Liver (tissue), 9 donors: ENCODE data around the gene SLC6A17. TPM values are rescaled to one million over a fixed set of nuclear protein-coding genes. Genes with fewer than 3 reads are reported as not detected.

ENCODE experiments used
- DNase-seq: peaks from one replicate; pipeline ENCODE4 v3.0.0-alpha.2; 2017; ENCODE audit warnings: low spot score
- H3K27ac ChIP-seq, 2 donors: one replicate each; pipeline ENCODE4 v1.7.0; 2013; ENCODE audit warnings: inconsistent platforms in 2 of 2, low read length in 2 of 2, control low read depth in 1 of 2, low read depth in 1 of 2, mild to moderate bottlenecking in 1 of 2
- H3K27me3 ChIP-seq, 4 donors: one replicate each; pipeline versions ENCODE4 v1.6.1 to v1.7.0; 2013; ENCODE audit warnings: low read length in 3 of 4, inconsistent platforms in 1 of 4, mild to moderate bottlenecking in 1 of 4, moderate library complexity in 1 of 4; ENCODE audit not compliant: control insufficient read depth in 4 of 4, insufficient read depth in 4 of 4
- H3K36me3 ChIP-seq, 4 donors: one replicate each; pipeline versions ENCODE4 v1.6.1 to v1.7.0; 2013; ENCODE audit warnings: low read length in 3 of 4, mild to moderate bottlenecking in 3 of 4, low read depth in 1 of 4, moderate library complexity in 1 of 4; ENCODE audit not compliant: control insufficient read depth in 4 of 4, insufficient read depth in 3 of 4
- H3K4me1 ChIP-seq, 4 donors: one replicate each; pipeline versions ENCODE4 v1.6.1 to v1.7.0; 2013; ENCODE audit warnings: low read length in 3 of 4, mild to moderate bottlenecking in 3 of 4, moderate library complexity in 1 of 4; ENCODE audit not compliant: control insufficient read depth in 4 of 4, insufficient read depth in 4 of 4
- H3K4me3 ChIP-seq, 3 donors: one replicate each; pipeline versions ENCODE4 v1.6.1 to v1.7.0; 2013; ENCODE audit warnings: low read length in 3 of 3, control low read depth in 1 of 3, low read depth in 1 of 3, mild to moderate bottlenecking in 1 of 3
- H3K9ac ChIP-seq, 2 donors: one replicate each; pipeline ENCODE4 v1.7.0; 2013; ENCODE audit warnings: low read length in 2 of 2, mild to moderate bottlenecking in 2 of 2, moderate library complexity in 2 of 2, control low read depth in 1 of 2, low read depth in 1 of 2
- H3K9me3 ChIP-seq, 4 donors: one replicate each; pipeline versions ENCODE4 v1.6.1 to v1.7.0; 2013; ENCODE audit warnings: low read length in 3 of 4; ENCODE audit not compliant: control insufficient read depth in 4 of 4
- EGR1 ChIP-seq, 2 donors: IDR thresholded peaks; 2 replicates each; pipeline ENCODE4 v1.6.1; 2016 to 2018; ENCODE audit warnings: antibody characterized with exemption in 2 of 2, low read depth in 2 of 2
- FOXA2 ChIP-seq: IDR thresholded peaks from 2 replicates; pipeline ENCODE4 v1.6.1; 2016; ENCODE audit warnings: antibody characterized with exemption
- GABPA ChIP-seq, 2 donors: IDR thresholded peaks in 1 of 2; conservative IDR thresholded peaks in 1 of 2; 2 replicates each; pipeline ENCODE4 v1.6.1; 2016; ENCODE audit warnings: antibody characterized with exemption in 2 of 2, mild to moderate bottlenecking in 1 of 2, moderate library complexity in 1 of 2
- HNF4A ChIP-seq, 2 donors: conservative IDR thresholded peaks; 2 replicates each; pipeline ENCODE4 v1.6.1; 2016; ENCODE audit warnings: antibody characterized with exemption in 2 of 2, mild to moderate bottlenecking in 2 of 2
- HNF4G ChIP-seq: IDR thresholded peaks from 2 replicates; pipeline ENCODE4 v1.6.1; 2016; ENCODE audit warnings: antibody characterized with exemption
- JUND ChIP-seq, 2 donors: IDR thresholded peaks; 2 replicates each; pipeline ENCODE4 v1.6.1; 2016; ENCODE audit warnings: antibody characterized with exemption in 2 of 2
- NR2F2 ChIP-seq: IDR thresholded peaks from 2 replicates; pipeline ENCODE4 v1.6.1; 2016; ENCODE audit warnings: antibody characterized with exemption
- RAD21 ChIP-seq, 2 donors: IDR thresholded peaks; 2 replicates each; pipeline ENCODE4 v1.6.1; 2016; ENCODE audit warnings: antibody characterized with exemption in 2 of 2, mild to moderate bottlenecking in 2 of 2
- RXRA ChIP-seq, 2 donors: IDR thresholded peaks; 2 replicates each; pipeline ENCODE4 v1.6.1; 2017 to 2018; ENCODE audit warnings: antibody characterized with exemption in 2 of 2, mild to moderate bottlenecking in 1 of 2
- SP1 ChIP-seq: IDR thresholded peaks from 2 replicates; pipeline ENCODE4 v1.6.1; 2018; ENCODE audit warnings: antibody characterized with exemption, mild to moderate bottlenecking
- TAF1 ChIP-seq: conservative IDR thresholded peaks from 2 replicates; pipeline ENCODE4 v1.6.1; 2016; ENCODE audit warnings: antibody characterized with exemption, mild to moderate bottlenecking
- YY1 ChIP-seq: IDR thresholded peaks from 2 replicates; pipeline ENCODE4 v1.6.1; 2016; ENCODE audit warnings: antibody characterized with exemption, mild to moderate bottlenecking
- WGBS: extraction: QIAGEN DNeasy Blood & Tissue Kit; methylation state at CpG from one replicate; pipeline ENCODE4 v1.1.7; 2013; 5-methylcytosine and 5-hydroxymethylcytosine counted together
- polyA plus RNA-seq, 2 donors: library from polyadenylated mRNA; stranded (reverse) in 1 of 2; unstranded in 1 of 2; fragments of 200-250 nt in 1 of 2; fragments of >200 nt in 1 of 2; fragmentation: Nextera tagmentation in 1 of 2; extraction: Ambion mirVana in 1 of 2; gene quantifications; one replicate each; pipeline versions ENCODE4 v1.2.1 to v1.2.3, GENCODE V29; 2013 to 2015
- total RNA-seq, 2 donors: library from RNA; depleted of rRNA; stranded (reverse); fragments of >200 nt; gene quantifications; one replicate each; pipeline ENCODE4 v1.2.3, GENCODE V29; 2014
- TF ChIP-seq, protein P1 (sequence below): IDR thresholded peaks from 2 replicates; pipeline ENCODE4 v1.6.1; 2016; ENCODE audit warnings: antibody characterized with exemption
- TF ChIP-seq, protein P2 (sequence below): IDR thresholded peaks from 2 replicates; pipeline ENCODE4 v1.6.1; 2016; ENCODE audit warnings: antibody characterized with exemption
- TF ChIP-seq, protein P3 (sequence below): IDR thresholded peaks from 2 replicates; pipeline ENCODE4 v1.6.1; 2016; ENCODE audit warnings: antibody characterized with exemption
- TF ChIP-seq, protein P4 (sequence below): fragments of 150-350 bp; IDR thresholded peaks from 2 replicates; pipeline ENCODE4 v1.5.1; 2017; ENCODE audit warnings: improper control_type of control experiment, low read depth, low read length; ENCODE audit not compliant: missing input control
- TF ChIP-seq, protein P5 (sequence below): IDR thresholded peaks from 2 replicates; pipeline ENCODE4 v1.6.1; 2016; ENCODE audit warnings: antibody characterized with exemption, mild to moderate bottlenecking
- donor health status: healthy.
- donor health status: healthy.
- donor health status: healthy.
- donor health status: healthy.
- donor health status: healthy.

SLC6A17 gene
- total RNA-seq (not detected), polyA plus RNA-seq (not detected)

DNA sequence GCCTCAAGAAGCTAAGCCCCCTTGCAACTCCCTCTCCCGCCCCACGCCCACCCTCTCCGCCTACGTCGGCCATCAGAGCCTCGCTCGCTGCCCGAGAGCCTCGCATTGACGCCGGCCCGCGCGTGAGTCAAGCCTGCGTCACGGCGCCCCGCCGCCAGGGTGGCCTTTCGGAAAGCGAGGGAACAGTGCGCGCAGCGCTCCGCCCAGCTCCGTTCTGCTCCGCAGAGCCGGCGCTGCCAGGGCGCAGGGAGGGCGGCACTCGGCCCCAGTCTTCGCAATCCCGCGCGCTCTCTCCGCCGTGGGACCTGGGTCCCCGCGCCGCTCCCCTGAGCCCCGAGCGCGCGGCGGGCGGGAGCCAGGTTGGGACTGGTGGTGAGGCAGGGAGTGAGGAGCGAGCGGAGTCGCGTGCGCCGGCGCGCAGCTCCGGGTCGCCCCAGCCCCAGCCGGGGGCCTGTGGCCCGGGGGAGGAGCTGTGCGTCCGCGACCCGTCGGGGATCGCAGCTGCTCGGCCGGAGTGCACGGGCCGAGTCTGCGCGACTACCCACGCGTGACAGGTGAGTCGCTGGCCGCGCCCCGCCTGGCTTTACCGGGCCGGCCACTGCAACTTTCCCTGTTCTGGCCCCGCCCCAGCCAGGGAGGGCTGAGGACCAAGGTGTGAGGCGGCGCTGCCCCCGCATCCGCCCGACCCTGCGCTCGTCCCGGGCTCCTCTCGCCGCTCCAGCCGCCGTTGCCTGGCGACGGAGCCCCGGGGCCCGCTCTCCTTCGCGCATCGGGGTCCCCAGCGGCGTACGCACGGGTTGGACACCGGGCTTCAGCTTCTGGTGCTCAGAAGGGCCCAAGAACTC is at the start of gene SLC6A17:
Gene SLC6A17, plus strand, starts transcription at position 165 of the 845 bp plus-strand sequence. CDS start 16,436 bp downstream, outside the sequence.
- Histone ChIP-seq H3K4me1 (peaks cover 0 to 5% (median 3%) of the 10 kb centered on the region in 4 donors), H3K27ac (no peak within 1 kb of the TSS), H3K9ac (no peak within 1 kb of the TSS), H3K9me3 (peaks cover 0 to 3% (median 0%) of the 10 kb centered on the region in 4 donors), H3K36me3 (no peaks in the 10 kb centered on the region), H3K27me3 (peaks cover 9 to 15% (median 10%) of the 10 kb centered on the region in 4 donors), H3K4me3 (no peak within 1 kb of the TSS)
- WGBS, result 2% methylated on average over 104 of the region's 104 CpGs
- TF ChIP-seq HNF4G, result no peak
- TF ChIP-seq RXRA (IDR thresholded peaks at IDR 0.05), result no peak
- TF ChIP-seq, protein P1, sequence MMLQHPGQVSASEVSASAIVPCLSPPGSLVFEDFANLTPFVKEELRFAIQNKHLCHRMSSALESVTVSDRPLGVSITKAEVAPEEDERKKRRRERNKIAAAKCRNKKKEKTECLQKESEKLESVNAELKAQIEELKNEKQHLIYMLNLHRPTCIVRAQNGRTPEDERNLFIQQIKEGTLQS, result no peak
- TF ChIP-seq EGR1 (IDR thresholded peaks at IDR 0.05; ENCODE audit: low read depth in 2 of 2), result no peak
- no peak for TF ChIP-seq GABPA (IDR thresholded peaks at IDR 0.05 in 1 of 2, conservative IDR thresholded peaks at IDR 0.05 in 1 of 2)
- TF ChIP-seq, protein P2, sequence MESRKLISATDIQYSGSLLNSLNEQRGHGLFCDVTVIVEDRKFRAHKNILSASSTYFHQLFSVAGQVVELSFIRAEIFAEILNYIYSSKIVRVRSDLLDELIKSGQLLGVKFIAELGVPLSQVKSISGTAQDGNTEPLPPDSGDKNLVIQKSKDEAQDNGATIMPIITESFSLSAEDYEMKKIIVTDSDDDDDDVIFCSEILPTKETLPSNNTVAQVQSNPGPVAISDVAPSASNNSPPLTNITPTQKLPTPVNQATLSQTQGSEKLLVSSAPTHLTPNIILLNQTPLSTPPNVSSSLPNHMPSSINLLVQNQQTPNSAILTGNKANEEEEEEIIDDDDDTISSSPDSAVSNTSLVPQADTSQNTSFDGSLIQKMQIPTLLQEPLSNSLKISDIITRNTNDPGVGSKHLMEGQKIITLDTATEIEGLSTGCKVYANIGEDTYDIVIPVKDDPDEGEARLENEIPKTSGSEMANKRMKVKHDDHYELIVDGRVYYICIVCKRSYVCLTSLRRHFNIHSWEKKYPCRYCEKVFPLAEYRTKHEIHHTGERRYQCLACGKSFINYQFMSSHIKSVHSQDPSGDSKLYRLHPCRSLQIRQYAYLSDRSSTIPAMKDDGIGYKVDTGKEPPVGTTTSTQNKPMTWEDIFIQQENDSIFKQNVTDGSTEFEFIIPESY, result no peak
- TF ChIP-seq, protein P3, sequence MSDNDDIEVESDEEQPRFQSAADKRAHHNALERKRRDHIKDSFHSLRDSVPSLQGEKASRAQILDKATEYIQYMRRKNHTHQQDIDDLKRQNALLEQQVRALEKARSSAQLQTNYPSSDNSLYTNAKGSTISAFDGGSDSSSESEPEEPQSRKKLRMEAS, result no peak
- no peak for TF ChIP-seq RAD21 (IDR thresholded peaks at IDR 0.05)
- TF ChIP-seq, protein P4, sequence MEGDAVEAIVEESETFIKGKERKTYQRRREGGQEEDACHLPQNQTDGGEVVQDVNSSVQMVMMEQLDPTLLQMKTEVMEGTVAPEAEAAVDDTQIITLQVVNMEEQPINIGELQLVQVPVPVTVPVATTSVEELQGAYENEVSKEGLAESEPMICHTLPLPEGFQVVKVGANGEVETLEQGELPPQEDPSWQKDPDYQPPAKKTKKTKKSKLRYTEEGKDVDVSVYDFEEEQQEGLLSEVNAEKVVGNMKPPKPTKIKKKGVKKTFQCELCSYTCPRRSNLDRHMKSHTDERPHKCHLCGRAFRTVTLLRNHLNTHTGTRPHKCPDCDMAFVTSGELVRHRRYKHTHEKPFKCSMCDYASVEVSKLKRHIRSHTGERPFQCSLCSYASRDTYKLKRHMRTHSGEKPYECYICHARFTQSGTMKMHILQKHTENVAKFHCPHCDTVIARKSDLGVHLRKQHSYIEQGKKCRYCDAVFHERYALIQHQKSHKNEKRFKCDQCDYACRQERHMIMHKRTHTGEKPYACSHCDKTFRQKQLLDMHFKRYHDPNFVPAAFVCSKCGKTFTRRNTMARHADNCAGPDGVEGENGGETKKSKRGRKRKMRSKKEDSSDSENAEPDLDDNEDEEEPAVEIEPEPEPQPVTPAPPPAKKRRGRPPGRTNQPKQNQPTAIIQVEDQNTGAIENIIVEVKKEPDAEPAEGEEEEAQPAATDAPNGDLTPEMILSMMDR, result no peak
- no peak for DNase-seq

DNA sequence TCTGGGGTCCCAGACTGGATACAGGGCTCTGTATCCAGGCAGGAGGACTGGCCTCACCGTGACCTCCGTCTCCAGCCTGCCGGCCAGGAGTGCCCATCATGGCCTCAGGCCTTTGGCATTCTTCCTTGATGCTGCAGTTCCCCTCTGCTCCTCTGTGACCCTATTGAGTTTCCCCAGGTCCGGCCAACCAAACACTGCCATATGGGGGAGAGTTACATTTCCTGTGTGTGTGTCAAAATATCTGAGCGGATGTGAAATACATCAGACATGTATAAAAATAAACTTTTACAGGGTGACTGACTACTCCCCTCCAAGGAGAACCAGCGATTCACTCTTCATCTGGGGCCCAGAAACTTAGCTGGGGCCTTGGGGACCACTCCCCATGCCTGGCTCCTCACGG is 48.2 kb upstream of the SLC6A17 start:
- 77% methylated on average over 7 of the region's 7 CpGs for WGBS
- H3K9ac ChIP-seq, result no peak overlapping the region
- DNase-seq, result no peak

More for the DNA sequence above, 48.2 kb upstream of the SLC6A17 start:
- Histone ChIP-seq H3K4me3 (no peak overlapping the region), H3K27me3 (no peaks in the 10 kb centered on the region), H3K27ac (no peak overlapping the region), H3K36me3 (no peaks in the 10 kb centered on the region), H3K4me1 (no peaks in the 10 kb centered on the region), H3K9me3 (no peaks in the 10 kb centered on the region)
- TF ChIP-seq TAF1, result no peak
- TF ChIP-seq, protein P1, result no peak
- no peak for TF ChIP-seq JUND (IDR thresholded peaks at IDR 0.05)
- TF ChIP-seq NR2F2, result no peak
- TF ChIP-seq, protein P2, result no peak
- no peak for TF ChIP-seq RAD21 (IDR thresholded peaks at IDR 0.05)
- TF ChIP-seq RXRA (IDR thresholded peaks at IDR 0.05), result no peak
- TF ChIP-seq GABPA (IDR thresholded peaks at IDR 0.05 in 1 of 2, conservative IDR thresholded peaks at IDR 0.05 in 1 of 2), result no peak
- no peak for TF ChIP-seq FOXA2
- TF ChIP-seq EGR1 (IDR thresholded peaks at IDR 0.05; ENCODE audit: low read depth in 2 of 2), result no peak
- no peak for TF ChIP-seq YY1
- no peak for TF ChIP-seq HNF4G
- no peak for TF ChIP-seq SP1
- TF ChIP-seq HNF4A (conservative IDR thresholded peaks at IDR 0.05), result no peak
- TF ChIP-seq, protein P5, sequence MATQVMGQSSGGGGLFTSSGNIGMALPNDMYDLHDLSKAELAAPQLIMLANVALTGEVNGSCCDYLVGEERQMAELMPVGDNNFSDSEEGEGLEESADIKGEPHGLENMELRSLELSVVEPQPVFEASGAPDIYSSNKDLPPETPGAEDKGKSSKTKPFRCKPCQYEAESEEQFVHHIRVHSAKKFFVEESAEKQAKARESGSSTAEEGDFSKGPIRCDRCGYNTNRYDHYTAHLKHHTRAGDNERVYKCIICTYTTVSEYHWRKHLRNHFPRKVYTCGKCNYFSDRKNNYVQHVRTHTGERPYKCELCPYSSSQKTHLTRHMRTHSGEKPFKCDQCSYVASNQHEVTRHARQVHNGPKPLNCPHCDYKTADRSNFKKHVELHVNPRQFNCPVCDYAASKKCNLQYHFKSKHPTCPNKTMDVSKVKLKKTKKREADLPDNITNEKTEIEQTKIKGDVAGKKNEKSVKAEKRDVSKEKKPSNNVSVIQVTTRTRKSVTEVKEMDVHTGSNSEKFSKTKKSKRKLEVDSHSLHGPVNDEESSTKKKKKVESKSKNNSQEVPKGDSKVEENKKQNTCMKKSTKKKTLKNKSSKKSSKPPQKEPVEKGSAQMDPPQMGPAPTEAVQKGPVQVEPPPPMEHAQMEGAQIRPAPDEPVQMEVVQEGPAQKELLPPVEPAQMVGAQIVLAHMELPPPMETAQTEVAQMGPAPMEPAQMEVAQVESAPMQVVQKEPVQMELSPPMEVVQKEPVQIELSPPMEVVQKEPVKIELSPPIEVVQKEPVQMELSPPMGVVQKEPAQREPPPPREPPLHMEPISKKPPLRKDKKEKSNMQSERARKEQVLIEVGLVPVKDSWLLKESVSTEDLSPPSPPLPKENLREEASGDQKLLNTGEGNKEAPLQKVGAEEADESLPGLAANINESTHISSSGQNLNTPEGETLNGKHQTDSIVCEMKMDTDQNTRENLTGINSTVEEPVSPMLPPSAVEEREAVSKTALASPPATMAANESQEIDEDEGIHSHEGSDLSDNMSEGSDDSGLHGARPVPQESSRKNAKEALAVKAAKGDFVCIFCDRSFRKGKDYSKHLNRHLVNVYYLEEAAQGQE, result no peak
- TF ChIP-seq, protein P4, result no peak
